Glomerular visceral epithelial cell (primary cell): ENCODE measurements around the gene IFTAP.
"Not testable (repeated sequence)": the region's sequence is repeated elsewhere in the genome, so short reads cannot be mapped to it uniquely, and the experiment has no call there.

Experiments
- DNase-seq: peaks from one replicate; pipeline ENCODE4 v3.0.0-alpha.2; 2016; ENCODE audit errors: extremely low spot score

IFTAP gene, protein sequence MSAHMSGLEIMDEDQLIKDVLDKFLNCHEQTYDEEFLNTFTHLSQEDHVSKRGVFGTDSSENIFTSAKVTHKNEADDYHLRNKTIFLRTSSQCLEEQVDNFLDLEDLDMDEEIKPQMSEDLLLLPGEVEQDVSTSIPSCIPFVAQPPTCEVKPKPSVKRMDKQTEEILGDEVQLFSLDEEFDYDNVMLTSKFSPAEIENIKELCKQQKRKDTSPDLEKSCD

GRCh38 chr11:36594316-36594989, at the start of gene IFTAP:
Gene IFTAP (plus strand): TSS chr11:36594502. CDS start chr11:36610104, 15,602 bp downstream.
- DNase-seq = peak; percentile 85

DNA sequence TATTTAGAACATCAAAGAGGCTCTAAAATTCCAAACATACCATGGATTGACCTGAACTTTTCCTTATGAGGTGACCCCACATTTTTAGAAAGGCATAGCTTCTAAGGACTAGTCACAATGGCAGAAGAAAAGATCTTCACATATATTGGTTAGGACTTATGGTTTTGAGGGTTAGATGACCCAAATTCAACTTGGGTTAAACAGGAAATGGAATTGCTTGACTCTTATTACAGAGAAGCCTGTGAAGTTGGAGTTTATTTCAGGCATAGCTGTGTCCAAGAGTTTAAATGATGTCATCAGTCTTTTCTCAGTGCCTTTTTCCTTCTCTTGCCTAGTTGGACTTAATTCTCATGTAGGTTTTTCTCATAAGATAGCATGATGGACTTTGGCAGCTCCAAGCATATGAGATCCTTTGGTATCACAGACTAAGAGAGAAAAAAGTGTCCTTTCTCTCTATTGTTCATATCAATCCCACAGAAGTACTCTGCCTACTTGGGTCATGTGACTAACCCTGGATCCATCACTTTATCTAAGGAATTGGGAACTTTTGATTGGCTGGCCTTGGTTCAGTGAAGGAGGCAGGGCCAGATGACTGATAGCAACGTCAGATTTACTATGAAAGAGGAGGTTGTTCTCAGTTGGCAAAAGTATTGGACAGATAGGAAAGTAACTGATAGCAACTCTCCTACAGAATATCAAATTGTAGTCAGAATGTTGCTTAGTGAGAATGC, 43.8 kb upstream of the IFTAP start:
- DNase-seq = no peak

DNA sequence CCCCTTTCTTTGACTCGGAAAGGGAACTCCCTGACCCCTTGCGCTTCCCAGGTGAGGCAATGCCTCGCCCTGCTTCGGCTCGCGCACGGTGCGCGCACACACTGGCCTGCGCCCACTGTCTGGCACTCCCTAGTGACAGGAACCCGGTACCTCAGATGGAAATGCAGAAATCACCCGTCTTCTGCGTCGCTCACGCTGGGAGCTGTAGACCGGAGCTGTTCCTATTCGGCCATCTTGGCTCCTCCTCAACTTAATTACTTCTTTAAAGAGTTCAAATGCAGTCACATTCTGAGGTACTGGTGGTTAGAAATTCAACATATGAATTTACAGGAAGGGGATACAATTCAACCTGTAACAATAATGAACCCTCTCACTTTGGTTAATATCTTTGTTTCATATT, 36.9 kb upstream of the IFTAP start:
- not testable (repeated sequence) for DNase-seq

DNA sequence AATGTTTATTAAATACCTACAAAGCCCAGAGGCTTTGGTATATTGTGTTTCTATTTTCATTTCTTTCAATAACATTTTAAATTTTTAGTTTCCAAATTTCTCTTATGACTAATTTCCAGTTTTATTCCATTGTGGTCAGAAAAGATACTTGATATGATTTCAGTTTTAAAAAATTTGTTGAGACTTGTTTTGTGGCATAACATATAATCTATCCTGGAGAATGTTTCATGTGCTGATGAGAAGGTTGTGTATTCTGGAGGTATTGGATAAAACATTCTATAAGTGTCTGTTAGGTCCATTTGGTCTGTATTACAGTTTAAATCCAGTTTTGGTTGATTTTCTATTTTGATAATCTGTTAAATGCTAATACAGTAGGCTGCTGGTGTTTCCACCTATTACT, 36.3 kb upstream of the IFTAP start:
- DNase-seq = no peak

- DNase-seq = no peak
Observed at GRCh38 chr11:36558571-36559413, 35.5 kb upstream of the IFTAP start.

- DNase-seq = peak; percentile 58
Observed at GRCh38 chr11:36564376-36565030, 29.8 kb upstream of the IFTAP start.

DNA sequence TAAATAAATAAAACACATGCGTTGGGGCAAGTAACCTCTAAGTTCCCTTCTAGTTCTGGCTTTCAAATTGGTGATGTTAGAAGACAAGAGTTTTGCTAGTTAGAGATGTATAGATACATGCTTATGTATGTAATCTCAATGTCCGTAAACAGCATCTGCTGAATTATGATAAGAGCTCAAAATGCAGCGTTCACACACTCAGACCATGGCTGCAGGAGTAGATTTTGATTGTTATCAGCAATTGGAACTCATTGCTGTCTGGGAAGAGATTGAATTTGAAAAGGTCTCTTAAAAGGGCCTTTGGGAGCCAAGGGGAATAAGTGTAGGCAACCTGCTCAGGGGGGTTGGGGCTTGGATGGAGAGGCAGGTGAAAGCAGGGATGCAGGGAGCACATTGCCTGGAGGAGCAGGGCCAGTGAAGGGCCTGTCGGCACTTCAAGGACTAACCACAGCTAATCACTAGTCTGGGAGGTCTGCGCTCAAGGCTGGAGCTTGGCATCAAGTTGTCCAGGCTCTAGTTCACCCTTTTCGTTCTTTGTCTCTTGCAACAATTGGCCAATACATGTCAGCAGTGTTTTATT, 29.2 kb upstream of the IFTAP start:
- no peak for DNase-seq

DNA sequence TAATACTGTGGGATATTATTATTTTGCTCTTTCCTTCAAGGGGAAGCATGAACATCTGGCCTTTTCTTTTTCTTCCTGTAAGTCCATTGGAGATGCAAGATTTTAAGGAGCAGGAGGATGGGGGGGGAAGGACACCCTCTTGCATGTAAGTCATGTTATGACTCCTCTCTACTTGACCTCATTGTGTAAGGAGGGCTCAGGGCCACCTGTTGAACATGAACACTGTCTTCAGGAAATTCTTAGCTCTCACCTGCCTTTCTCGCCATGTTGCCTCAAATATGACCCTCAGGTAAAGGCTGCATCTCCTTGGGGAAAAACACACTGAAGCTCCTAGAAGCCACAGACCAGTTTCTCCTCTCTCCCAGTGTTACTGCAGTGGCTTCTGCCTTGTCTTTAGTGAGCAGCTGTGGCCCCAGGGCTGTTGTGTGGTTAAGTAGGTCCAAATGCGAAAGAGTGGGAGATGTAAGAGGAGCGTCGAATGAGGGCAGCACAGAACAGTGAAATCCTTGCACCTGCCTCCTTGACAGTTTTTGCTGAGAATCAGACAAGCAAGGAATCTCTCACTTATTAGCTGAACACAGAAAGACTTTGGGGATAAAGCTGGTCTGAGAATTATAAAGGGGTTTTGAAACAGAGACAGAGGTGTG, 27.8 kb upstream of the IFTAP start:
- DNase-seq = no peak

DNA sequence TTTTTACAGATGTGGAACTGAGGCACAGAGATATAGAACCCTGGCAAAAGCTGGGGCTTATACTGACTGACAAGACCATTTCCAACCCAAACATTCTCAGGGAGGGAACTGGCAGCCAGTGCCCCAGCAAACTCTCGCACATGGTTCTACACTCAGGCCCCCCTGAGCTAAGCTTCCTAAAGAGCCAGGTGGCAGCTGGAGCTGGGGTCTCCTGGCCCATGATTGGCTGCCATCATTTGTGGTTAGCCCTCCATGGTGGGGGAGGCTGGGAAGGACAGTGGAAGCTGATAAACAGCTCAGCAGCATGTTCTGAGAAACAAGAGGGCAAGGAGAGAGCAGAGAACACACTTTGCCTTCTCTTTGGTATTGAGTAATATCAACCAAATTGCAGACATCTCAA, 26.6 kb upstream of the IFTAP start, which contains the start of gene RAG1:
Gene RAG1, plus strand, starts transcription at position 314 of the 400 bp plus-strand sequence. CDS start 5,298 bp downstream, outside the sequence.
- DNase-seq = no peak

DNA sequence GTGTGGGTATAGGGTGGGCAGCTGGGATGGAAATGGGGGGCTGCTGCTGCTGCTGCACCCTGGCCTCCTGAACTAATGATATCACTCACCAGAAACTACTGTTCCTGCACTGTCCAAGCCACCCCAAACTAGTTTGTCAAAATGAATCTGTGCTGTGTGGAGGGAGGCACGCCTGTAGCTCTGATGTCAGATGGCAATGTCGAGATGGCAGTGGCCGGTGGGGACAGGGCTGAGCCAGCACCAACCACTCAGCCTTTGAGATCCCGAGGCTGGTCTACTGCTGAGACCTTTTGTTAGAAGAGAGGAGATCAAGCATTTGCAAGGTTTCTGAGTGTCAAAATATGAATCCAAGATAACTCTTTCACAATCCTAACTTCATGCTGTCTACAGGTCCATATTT, 25.2 kb upstream of the IFTAP start:
- DNase-seq = no peak

- peak; percentile 73 for DNase-seq
Observed at GRCh38 chr11:36574486-36574885, 19.8 kb upstream of the IFTAP start.

GRCh38 chr11:36577373-36577772, 16.9 kb upstream of the IFTAP start:
- no peak for DNase-seq

GRCh38 chr11:36577859-36578258, 16.4 kb upstream of the IFTAP start:
- DNase-seq = peak; percentile 20

- no peak for DNase-seq
Observed at GRCh38 chr11:36578458-36578857, 15.8 kb upstream of the IFTAP start.

DNA sequence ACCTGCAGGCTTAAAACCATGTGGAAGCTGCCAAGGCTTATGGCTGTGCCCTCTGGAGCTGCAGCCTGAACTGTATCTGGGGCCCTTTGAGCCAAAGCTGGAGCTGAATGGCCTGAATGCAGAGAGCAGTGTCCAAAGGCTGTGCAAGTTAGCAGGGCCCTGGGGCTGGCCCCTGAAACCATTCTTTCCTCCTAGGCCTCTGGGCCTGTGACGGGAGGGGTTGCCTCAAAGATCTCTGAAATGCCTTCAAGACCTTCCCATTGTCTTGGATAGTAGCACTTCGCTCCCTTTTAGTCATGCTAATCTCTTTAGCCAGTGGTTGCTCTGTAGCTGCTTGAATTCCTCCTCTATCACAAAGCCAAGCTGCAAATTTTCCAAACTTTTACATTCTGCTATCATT, 12.8 kb upstream of the IFTAP start:
- no peak for DNase-seq

- DNase-seq = no peak
Observed at GRCh38 chr11:36583667-36584066, 10.6 kb upstream of the IFTAP start.

GRCh38 chr11:36586543-36586942, 7.8 kb upstream of the IFTAP start:
- DNase-seq = no peak

DNA sequence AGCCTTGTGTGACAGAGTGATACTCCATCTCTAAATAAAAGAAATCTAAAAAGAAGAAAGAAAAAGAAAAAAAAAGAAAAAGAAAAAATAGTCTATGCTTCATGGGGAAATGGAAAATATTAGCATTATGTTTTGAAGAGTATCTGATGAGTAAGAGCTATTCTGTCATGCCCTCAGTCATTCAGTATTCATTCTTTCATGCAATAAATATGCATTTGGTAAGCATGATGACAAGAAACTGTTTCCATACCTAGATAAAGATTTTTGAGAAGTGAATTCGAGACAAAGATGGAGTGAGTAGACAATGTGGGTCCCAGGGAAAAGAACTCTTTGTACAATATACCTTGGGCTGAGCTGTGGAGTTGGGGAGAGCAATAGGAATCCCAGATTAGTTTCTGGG, 6.2 kb upstream of the IFTAP start:
- no peak for DNase-seq

DNA sequence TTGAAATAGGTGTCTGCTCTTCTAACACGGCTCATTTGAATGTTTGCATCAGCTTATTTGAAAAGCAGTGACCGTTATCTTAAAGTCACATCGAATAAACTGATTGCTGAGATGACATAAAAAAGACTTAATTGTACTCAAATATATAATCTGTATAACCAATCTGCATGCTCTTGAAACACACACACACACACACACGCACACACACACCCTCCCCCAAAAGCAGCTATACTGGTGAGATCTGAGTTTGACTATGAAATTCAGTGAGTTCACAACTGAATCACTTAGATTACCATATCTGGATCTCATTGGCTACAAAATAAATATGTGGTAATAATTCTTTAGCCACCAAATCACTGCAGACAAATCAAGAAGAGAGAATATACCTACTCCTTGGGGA, 3.8 kb upstream of the IFTAP start:
- DNase-seq = no peak

GRCh38 chr11:36591433-36591832, 2.9 kb upstream of the IFTAP start:
- no peak for DNase-seq

GRCh38 chr11:36596880-36597279, 2.6 kb downstream of the IFTAP start:
- DNase-seq = no peak
